ENCODE data around the gene LRFN2. TPM values are rescaled to one million over a fixed set of nuclear protein-coding genes. Genes with fewer than 3 reads are reported as not detected.

The LRFN2 gene
- polyA plus RNA-seq, 1 donor from 2014 or later = 14.8 TPM

- Histone ChIP-seq H2AFZ (ENCODE audit: low read depth, low read length) (no peak overlapping the region), H3K79me2 (replicated peaks; ENCODE audit: insufficient read depth, low read length) (no peaks in the 10 kb centered on the region), H3K27ac (ENCODE audit: low read length) (no peak overlapping the region), H3K27me3 (ENCODE audit: insufficient read depth, low read depth, low read length) (no peaks in the 10 kb centered on the region), H3K36me3 (ENCODE audit: insufficient read depth, low read length) (no peaks in the 10 kb centered on the region), H3K4me3 (ENCODE audit: low read length) (no peak overlapping the region), H3K9ac (ENCODE audit: low read length) (no peak overlapping the region), H3F3A (ENCODE audit: insufficient read depth, low read length, poor library complexity, severe bottlenecking) (no peaks in the 10 kb centered on the region), H4K20me1 (ENCODE audit: insufficient read depth) (no peaks in the 10 kb centered on the region), H3K4me2 (ENCODE audit: low read length) (no peak overlapping the region), H3K9me2 (ENCODE audit: insufficient read depth, low read length) (no peaks in the 10 kb centered on the region), H3K9me3 (ENCODE audit: low read length) (no peaks in the 10 kb centered on the region)
- TF ChIP-seq SMC3 (conservative IDR thresholded peaks at IDR 0.05; ENCODE audit: poor library complexity) = no peak
- TF ChIP-seq POLR2AphosphoS5 (IDR thresholded peaks at IDR 0.05) = no peak
- TF ChIP-seq RAD21 (conservative IDR thresholded peaks at IDR 0.05) = no peak
- no peak for TF ChIP-seq CTCF (IDR thresholded peaks at IDR 0.05; ENCODE audit: poor library complexity, severe bottlenecking)
- TF ChIP-seq MXI1 (conservative IDR thresholded peaks at IDR 0.05; ENCODE audit: poor library complexity, severe bottlenecking) = no peak
- no peak for TF ChIP-seq EP300 (conservative IDR thresholded peaks at IDR 0.05; ENCODE audit: poor library complexity, severe bottlenecking)
- TF ChIP-seq TAF1 (IDR thresholded peaks at IDR 0.05; ENCODE audit: low read depth) = no peak
- no peak for TF ChIP-seq EZH2 (IDR thresholded peaks at IDR 0.05; ENCODE audit: borderline replicate concordance, insufficient read depth, low read length, poor library complexity, severe bottlenecking)
These were observed 193.5 kb downstream of the LRFN2 start for GRCh38 chr6:40393641-40394040.

GRCh38 chr6:40392589-40392988 is 194.6 kb downstream of the LRFN2 start:
- H3K79me2 ChIP-seq (replicated peaks; ENCODE audit: insufficient read depth, low read length) = no peaks in the 10 kb centered on the region
- no peak overlapping the region for H3K4me2 ChIP-seq (ENCODE audit: low read length)
- H3K4me3 ChIP-seq (ENCODE audit: low read length) = no peak overlapping the region
- no peaks in the 10 kb centered on the region for H4K20me1 ChIP-seq (ENCODE audit: insufficient read depth)
- H3K9ac ChIP-seq (ENCODE audit: low read length) = no peak overlapping the region
- no peaks in the 10 kb centered on the region for H3F3A ChIP-seq (ENCODE audit: insufficient read depth, low read length, poor library complexity, severe bottlenecking)
- no peak overlapping the region for H3K27ac ChIP-seq (ENCODE audit: low read length)
- no peaks in the 10 kb centered on the region for H3K9me2 ChIP-seq (ENCODE audit: insufficient read depth, low read length)
- no peaks in the 10 kb centered on the region for H3K36me3 ChIP-seq (ENCODE audit: insufficient read depth, low read length)
- H3K27me3 ChIP-seq (ENCODE audit: insufficient read depth, low read depth, low read length) = no peaks in the 10 kb centered on the region
- TF ChIP-seq CTCF (IDR thresholded peaks at IDR 0.05; ENCODE audit: poor library complexity, severe bottlenecking) (no peak), SMC3 (conservative IDR thresholded peaks at IDR 0.05; ENCODE audit: poor library complexity) (no peak), EP300 (conservative IDR thresholded peaks at IDR 0.05; ENCODE audit: poor library complexity, severe bottlenecking) (no peak), TAF1 (IDR thresholded peaks at IDR 0.05; ENCODE audit: low read depth) (no peak), EZH2 (IDR thresholded peaks at IDR 0.05; ENCODE audit: borderline replicate concordance, insufficient read depth, low read length, poor library complexity, severe bottlenecking) (no peak), POLR2AphosphoS5 (IDR thresholded peaks at IDR 0.05) (no peak), RAD21 (conservative IDR thresholded peaks at IDR 0.05) (no peak), MXI1 (conservative IDR thresholded peaks at IDR 0.05; ENCODE audit: poor library complexity, severe bottlenecking) (no peak), REST (IDR thresholded peaks at IDR 0.05; ENCODE audit: borderline replicate concordance) (no peak)
- H2AFZ ChIP-seq (ENCODE audit: low read depth, low read length) = no peak overlapping the region
- H3K9me3 ChIP-seq (ENCODE audit: low read length) = no peaks in the 10 kb centered on the region

All from neural cell (in vitro differentiated cells).